ENCODE measurements around the gene AGR3.

The AGR3 gene

GRCh38 chr7:16881844-16882243 is at the start of gene AGR3:
TSS of gene AGR3 (minus strand) at chr7:16881983. CDS start at chr7:16878618, 3,365 bp downstream.
- ATAC-seq (replicated peaks) = no peak
- Mint-ChIP-seq H3K9me3 (no peaks in the 10 kb centered on the region), H3K27ac (no peak within 1 kb of the TSS), H3K27me3 (no peaks in the 10 kb centered on the region), H3K4me3 (no peak within 1 kb of the TSS), H3K36me3 (no peaks in the 10 kb centered on the region), H3K4me1 (no peaks in the 10 kb centered on the region)
- DNase-seq = no peak

GRCh38 chr7:16930946-16931345 is 49.2 kb upstream of the AGR3 start:
- Mint-ChIP-seq H3K36me3 (no peaks in the 10 kb centered on the region), H3K4me3 (no peak overlapping the region)
- no peak for DNase-seq

DNA sequence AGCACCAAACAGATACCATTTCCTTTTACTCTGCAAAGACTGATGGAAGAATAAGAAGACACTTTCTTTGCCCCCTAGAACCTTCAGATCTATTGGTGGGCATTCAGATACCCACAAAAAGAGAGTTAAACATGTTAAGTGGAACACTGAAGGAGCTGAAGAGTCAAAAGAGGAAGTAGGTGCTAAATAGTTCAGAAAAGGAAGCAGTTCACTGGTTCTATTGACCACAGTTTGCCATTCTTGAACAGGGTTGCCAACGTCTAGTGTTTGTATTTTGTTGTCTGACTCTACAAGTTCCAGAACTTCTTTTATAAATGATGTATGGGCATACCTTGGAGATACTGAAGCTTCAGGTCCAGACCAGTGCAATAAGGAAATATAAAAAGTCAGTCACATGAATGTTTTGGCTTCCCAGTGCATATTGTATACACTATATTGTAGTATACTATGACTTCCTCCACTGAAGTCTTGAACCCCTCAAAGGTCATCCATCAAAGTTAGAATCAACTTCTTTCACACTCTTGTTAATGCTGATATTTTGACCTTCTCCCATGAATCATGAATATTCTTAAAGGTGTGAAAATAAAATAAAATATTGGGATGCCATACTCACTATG is 47.5 kb upstream of the AGR3 start:
- H3K27me3 Mint-ChIP-seq = peaks cover 9 to 39% of the 10 kb centered on the region in 2 donors
- DNase-seq (no peak), ATAC-seq (replicated peaks) (peak; percentile 92 to 96)
- H3K4me1 Mint-ChIP-seq = peaks cover 26 to 46% of the 10 kb centered on the region in 2 donors
- no peak overlapping the region for H3K4me3 Mint-ChIP-seq
- H3K27ac Mint-ChIP-seq = no peak overlapping the region
- H3K9me3 Mint-ChIP-seq = no peaks in the 10 kb centered on the region
- H3K36me3 Mint-ChIP-seq = no peaks in the 10 kb centered on the region

More at GRCh38 chr7:16930946-16931345, 49.2 kb upstream of the AGR3 start:
- Mint-ChIP-seq H3K27ac (no peak overlapping the region), H3K27me3 (peaks cover 9 to 32% of the 10 kb centered on the region in 2 donors), H3K9me3 (no peaks in the 10 kb centered on the region), H3K4me1 (peaks cover 26 to 52% of the 10 kb centered on the region in 2 donors)
- no peak for ATAC-seq (replicated peaks)

GRCh38 chr7:16926861-16927260 is 45.1 kb upstream of the AGR3 start:
- Mint-ChIP-seq H3K9me3 (no peaks in the 10 kb centered on the region), H3K27ac (no peak overlapping the region), H3K4me1 (peaks cover 22 to 34% of the 10 kb centered on the region in 2 donors), H3K4me3 (no peak overlapping the region), H3K36me3 (no peaks in the 10 kb centered on the region), H3K27me3 (peaks cover 13 to 39% of the 10 kb centered on the region in 2 donors)
- ATAC-seq (replicated peaks) (no peak), DNase-seq (no peak)

DNA sequence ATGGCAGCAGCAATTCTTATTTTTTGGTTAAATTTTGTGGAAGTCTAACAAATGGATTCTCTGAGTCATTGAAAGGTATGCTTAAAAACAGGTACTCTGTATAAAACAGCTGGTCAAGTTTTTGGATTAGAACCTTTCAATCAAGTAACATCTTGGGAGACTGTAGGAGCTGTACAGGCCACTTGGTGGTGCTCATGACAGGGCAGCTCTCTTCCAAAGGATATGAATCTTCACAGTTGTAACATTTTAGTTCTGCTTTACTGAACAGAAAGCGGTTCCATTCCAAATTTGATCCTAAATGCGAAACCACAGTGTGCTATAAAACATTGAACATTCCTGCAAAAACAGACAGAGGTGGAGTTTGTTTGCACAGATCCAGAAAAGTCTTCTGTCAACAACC is 44.5 kb upstream of the AGR3 start:
- Mint-ChIP-seq H3K36me3 (no peaks in the 10 kb centered on the region), H3K4me1 (peaks cover 22 to 32% of the 10 kb centered on the region in 2 donors), H3K27me3 (peaks cover 13 to 38% of the 10 kb centered on the region in 2 donors), H3K9me3 (no peaks in the 10 kb centered on the region), H3K27ac (no peak overlapping the region), H3K4me3 (no peak overlapping the region)
- ATAC-seq (replicated peaks) (peak; percentile 60 to 62), DNase-seq (no peak)

- Mint-ChIP-seq H3K4me3 (no peak overlapping the region), H3K27ac (no peak overlapping the region), H3K9me3 (no peaks in the 10 kb centered on the region), H3K27me3 (peaks cover 13 to 32% of the 10 kb centered on the region in 2 donors), H3K4me1 (peaks cover 19 to 28% of the 10 kb centered on the region in 2 donors), H3K36me3 (no peaks in the 10 kb centered on the region)
- no peak for ATAC-seq (replicated peaks)
- no peak for DNase-seq
Measured at GRCh38 chr7:16925609-16926008, 43.8 kb upstream of the AGR3 start.

DNA sequence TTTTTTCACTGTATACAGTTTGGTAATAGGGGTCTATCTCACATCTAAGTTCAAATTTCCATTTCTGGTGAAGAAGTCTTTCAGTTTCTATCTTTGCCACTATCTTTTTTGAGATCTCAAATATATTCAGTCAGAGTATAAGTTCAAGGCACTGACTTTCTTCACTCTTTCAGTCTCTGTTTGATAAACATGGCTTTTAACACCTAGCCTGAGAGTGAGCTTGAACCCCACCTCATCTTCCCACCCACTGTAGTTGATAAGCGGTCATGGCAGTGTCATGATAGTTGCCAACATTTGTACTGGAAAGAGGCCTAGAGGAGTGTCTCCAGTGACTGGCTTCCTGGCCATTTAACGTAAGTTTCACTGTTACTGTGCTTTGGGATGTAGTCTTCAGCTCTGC is 41.2 kb upstream of the AGR3 start:
- peaks cover 9 to 26% of the 10 kb centered on the region in 2 donors for H3K27me3 Mint-ChIP-seq
- H3K36me3 Mint-ChIP-seq = no peaks in the 10 kb centered on the region
- no peak overlapping the region for H3K4me3 Mint-ChIP-seq
- ATAC-seq (replicated peaks) (no peak), DNase-seq (no peak)
- no peaks in the 10 kb centered on the region for H3K9me3 Mint-ChIP-seq
- no peak overlapping the region for H3K27ac Mint-ChIP-seq
- peaks cover 6 to 11% of the 10 kb centered on the region in 2 donors for H3K4me1 Mint-ChIP-seq

DNA sequence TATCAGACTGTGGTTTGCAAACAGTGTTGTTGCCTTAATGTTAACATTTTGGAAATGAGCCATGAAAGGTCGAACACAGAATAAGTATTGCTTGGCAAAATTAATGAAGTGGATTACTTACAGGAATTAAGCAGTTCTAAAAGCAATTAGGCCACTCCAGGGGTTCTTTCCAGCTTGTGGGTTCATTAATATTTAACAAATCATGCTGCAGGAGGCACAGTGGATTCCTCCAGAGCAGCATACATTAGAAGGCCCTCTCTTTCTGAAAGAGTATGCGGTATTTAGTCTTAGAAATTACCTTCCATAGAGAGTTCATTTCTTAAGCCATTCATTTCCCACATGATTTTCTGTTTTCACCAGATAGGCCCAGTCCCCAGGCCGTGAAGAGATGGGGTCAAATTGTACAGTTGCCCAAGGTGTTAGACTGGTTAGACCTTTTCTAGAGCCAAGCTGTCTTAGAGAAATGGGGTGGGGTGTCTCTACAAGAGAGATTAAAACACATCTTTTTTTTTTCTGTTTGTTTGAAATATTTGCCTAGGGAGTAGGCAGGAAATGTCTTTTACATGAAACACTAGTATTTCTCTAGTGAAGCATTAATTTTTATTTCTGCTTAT is 40.0 kb upstream of the AGR3 start:
- no peak for DNase-seq
- Mint-ChIP-seq H3K4me3 (no peak overlapping the region), H3K27me3 (peaks cover 4 to 13% of the 10 kb centered on the region in 2 donors), H3K4me1 (peaks cover 7 to 11% of the 10 kb centered on the region in 2 donors), H3K27ac (no peak overlapping the region), H3K36me3 (no peaks in the 10 kb centered on the region), H3K9me3 (no peaks in the 10 kb centered on the region)
- no peak for ATAC-seq (replicated peaks)

- ATAC-seq (replicated peaks) (no peak), DNase-seq (no peak)
- Mint-ChIP-seq H3K9me3 (no peaks in the 10 kb centered on the region), H3K4me3 (no peak overlapping the region), H3K4me1 (peaks cover 6 to 9% of the 10 kb centered on the region in 2 donors), H3K27me3 (peaks cover 4 to 8% of the 10 kb centered on the region in 2 donors), H3K36me3 (no peaks in the 10 kb centered on the region), H3K27ac (no peak overlapping the region)
Measured at GRCh38 chr7:16921151-16921550, 39.4 kb upstream of the AGR3 start.

DNA sequence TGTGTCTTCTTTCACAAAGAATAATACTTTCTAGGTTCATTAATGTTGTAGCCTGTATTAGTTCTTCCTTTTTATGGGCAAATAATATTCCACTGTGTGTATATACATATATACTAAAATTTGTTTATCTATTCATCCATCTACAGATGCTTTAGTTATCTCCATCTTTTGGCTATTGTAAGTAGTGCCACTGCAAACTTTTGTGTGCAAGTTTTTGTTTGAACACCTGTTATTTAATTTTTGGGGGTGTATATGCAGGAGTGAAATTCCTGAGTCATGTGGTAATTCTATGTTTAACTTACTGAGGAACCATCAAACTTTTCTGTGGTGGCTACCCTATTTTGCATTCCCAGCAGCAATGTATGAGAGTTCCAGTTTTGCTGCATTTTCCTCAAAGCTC is 37.7 kb upstream of the AGR3 start:
- Mint-ChIP-seq H3K4me1 (peaks cover 5 to 9% of the 10 kb centered on the region in 2 donors), H3K27me3 (peaks cover 0 to 11% of the 10 kb centered on the region in 2 donors), H3K27ac (no peak overlapping the region), H3K9me3 (no peaks in the 10 kb centered on the region), H3K4me3 (no peak overlapping the region), H3K36me3 (no peaks in the 10 kb centered on the region)
- no peak for DNase-seq
- ATAC-seq (replicated peaks) = no peak

GRCh38 chr7:16918288-16918895 is 36.6 kb upstream of the AGR3 start:
- Mint-ChIP-seq H3K27me3 (peaks cover 0 to 11% of the 10 kb centered on the region in 2 donors), H3K4me3 (no peak overlapping the region), H3K27ac (no peak overlapping the region), H3K9me3 (no peaks in the 10 kb centered on the region), H3K36me3 (no peaks in the 10 kb centered on the region), H3K4me1 (peaks cover 5 to 9% of the 10 kb centered on the region in 2 donors)
- ATAC-seq (replicated peaks) (no peak), DNase-seq (no peak)

- no peaks in the 10 kb centered on the region for H3K9me3 Mint-ChIP-seq
- no peaks in the 10 kb centered on the region for H3K36me3 Mint-ChIP-seq
- H3K4me3 Mint-ChIP-seq = no peak overlapping the region
- no peak for DNase-seq
- H3K4me1 Mint-ChIP-seq = peaks cover 0 to 4% of the 10 kb centered on the region in 2 donors
- ATAC-seq (replicated peaks) = no peak
- H3K27ac Mint-ChIP-seq = no peak overlapping the region
- H3K27me3 Mint-ChIP-seq = peaks cover 0 to 7% of the 10 kb centered on the region in 2 donors
Measured at GRCh38 chr7:16916738-16917137, 35.0 kb upstream of the AGR3 start.

DNA sequence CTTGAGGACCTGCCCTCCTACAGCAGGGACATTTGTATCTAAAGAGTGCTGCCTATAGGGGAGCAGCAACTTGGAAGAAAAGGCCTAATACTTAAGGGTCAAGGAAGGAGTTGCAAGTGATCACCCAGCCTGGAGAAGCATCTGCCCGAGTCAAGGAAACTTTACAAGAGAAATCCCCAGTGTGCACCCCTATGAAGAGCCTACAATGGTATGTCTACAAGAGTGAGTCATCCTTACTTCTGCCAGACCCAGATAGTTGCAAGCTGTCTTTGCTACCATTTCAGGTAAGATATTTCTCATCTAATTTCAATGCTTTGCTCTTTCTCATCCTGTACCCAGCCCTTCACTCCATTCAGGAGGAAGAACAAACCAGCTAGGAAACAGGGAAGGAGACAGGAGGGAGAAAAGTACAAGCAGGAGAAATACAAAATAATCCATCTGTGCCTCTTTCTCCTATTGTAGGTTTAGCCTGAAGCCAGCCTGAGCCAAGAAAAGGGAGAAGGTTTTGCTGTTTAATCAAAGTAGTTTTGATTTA is 34.4 kb upstream of the AGR3 start:
- no peak for DNase-seq
- no peaks in the 10 kb centered on the region for H3K36me3 Mint-ChIP-seq
- H3K9me3 Mint-ChIP-seq = peaks cover 0 to 2% of the 10 kb centered on the region in 2 donors
- H3K4me3 Mint-ChIP-seq = no peak overlapping the region
- peak in 1 of 2 donors; percentile 42 for ATAC-seq (replicated peaks)
- H3K4me1 Mint-ChIP-seq = peaks cover 0 to 4% of the 10 kb centered on the region in 2 donors
- H3K27me3 Mint-ChIP-seq = peaks cover 0 to 7% of the 10 kb centered on the region in 2 donors
- H3K27ac Mint-ChIP-seq = no peak overlapping the region

DNA sequence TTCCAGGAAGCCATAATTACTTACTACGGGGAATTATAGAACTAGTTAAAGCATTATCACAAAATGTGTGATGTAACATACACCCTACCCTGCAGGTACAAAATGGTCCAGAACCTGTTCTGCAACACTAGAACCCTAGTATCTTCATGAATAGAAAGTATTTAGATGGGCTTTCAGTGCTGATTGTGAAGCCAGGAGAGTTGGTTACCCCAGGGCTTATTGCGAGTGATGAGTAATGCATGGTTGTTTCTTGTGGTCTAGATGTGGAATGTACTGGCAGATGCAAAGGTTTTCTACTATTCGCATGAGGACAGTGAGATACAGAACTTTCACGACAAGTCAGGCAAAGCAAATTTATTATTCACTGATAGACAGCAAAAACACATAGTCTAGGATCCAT is 33.6 kb upstream of the AGR3 start:
- peaks cover 5 to 8% of the 10 kb centered on the region in 2 donors for H3K9me3 Mint-ChIP-seq
- H3K4me1 Mint-ChIP-seq = peaks cover 0 to 4% of the 10 kb centered on the region in 2 donors
- H3K4me3 Mint-ChIP-seq = no peak overlapping the region
- DNase-seq = no peak
- H3K27ac Mint-ChIP-seq = no peak overlapping the region
- no peak for ATAC-seq (replicated peaks)
- peaks cover 6 to 7% of the 10 kb centered on the region in 2 donors for H3K27me3 Mint-ChIP-seq
- H3K36me3 Mint-ChIP-seq = no peaks in the 10 kb centered on the region

All from stimulated activated naive B cell treated with anti-CD40 and anti-IgM and Interleukin-4, amounts not matched to agents 10 μg/mL and 1 μg/mL and 100 μg/mL, for 72 hours (primary cell).